ENCODE measurements around the gene IGF2BP3. TPM values are rescaled to one million over a fixed set of nuclear protein-coding genes. Genes with fewer than 3 reads are reported as not detected.

The IGF2BP3 gene
- polyA plus RNA-seq, 1 donor (not counting 4 experiments of a cell fraction or from before 2014, with no cell fraction given) = 22.3 TPM

DNA sequence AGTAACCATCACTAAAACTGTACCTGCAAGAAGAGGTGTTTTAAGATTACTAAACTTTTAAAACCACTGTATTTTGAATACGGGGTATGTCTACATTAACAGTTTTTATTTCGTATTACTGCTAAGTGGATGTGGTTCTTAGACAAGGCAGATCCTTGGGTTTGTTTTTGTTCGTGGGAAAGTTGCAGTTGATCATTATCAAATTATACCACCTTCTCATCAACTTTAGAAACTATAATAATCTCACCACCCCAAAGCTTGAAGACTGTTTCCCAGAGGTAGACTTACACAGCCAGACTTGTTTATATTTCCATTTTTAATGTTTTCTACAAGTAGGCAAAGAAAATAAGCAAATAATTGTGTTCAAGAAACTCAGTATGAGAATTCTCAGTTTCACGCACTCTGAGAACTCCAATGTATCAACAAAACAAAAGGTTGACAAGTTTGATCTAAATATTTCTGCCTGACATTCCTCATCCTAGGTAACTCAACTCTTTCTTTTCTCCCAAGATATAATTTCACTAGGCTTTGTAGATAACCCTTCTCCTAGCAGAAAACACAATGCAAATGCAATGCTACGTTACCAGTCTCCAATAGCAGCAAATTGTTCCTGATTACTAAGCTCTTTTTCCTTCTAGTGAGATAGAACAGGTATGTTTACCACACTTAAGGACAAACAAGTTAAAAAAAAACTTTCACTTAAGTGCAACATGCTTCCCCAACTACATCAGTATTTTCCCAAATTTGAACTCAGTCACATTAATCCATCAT is 36.0 kb downstream of the IGF2BP3 start:
- DNase-seq (ENCODE audit: low read depth, low spot score) (no peak), FAIRE-seq (no peak)
- Histone ChIP-seq H3K9me3 (ENCODE audit: control insufficient read depth, low read depth, low read length) (no peaks in the 10 kb centered on the region), H3K27ac (ENCODE audit: control insufficient read depth, insufficient read depth, low read length) (no peak overlapping the region), H3K9me1 (ENCODE audit: control insufficient read depth, extremely low read depth, insufficient read depth, low read length) (no peaks in the 10 kb centered on the region), H4K20me1 (ENCODE audit: control insufficient read depth, extremely low read depth, insufficient read depth, low read length) (no peaks in the 10 kb centered on the region), H3K4me3 (ENCODE audit: control insufficient read depth in 2 of 3, extremely low read depth in 1 of 3, insufficient read depth in 2 of 3, low read depth in 1 of 3, low read length in 3 of 3) (no peak overlapping the region), H3K27me3 (ENCODE audit: control insufficient read depth, extremely low read depth, insufficient read depth, low read length) (no peaks in the 10 kb centered on the region), H3K9ac (ENCODE audit: control insufficient read depth, extremely low read depth, insufficient read depth, low read length) (no peak overlapping the region), H3K79me2 (ENCODE audit: control insufficient read depth, insufficient read depth, low read length) (peaks cover 21% of the 10 kb centered on the region), H3K4me2 (ENCODE audit: control insufficient read depth, extremely low read depth, insufficient read depth, low read depth, low read length) (no peak overlapping the region), H3K4me1 (ENCODE audit: control insufficient read depth, extremely low read depth, insufficient read depth, low read length) (peaks cover 31% of the 10 kb centered on the region), H3K36me3 (ENCODE audit: control insufficient read depth in 2 of 2, extremely low read depth in 1 of 2, insufficient read depth in 2 of 2, low read length in 2 of 2) (no peaks in the 10 kb centered on the region), H2AFZ (ENCODE audit: control insufficient read depth, low read length) (no peak overlapping the region)
- dilution Hi-C loops (cut with MboI; ENCODE audit: extremely low pct_ligation_motif_present, low sequenced_read_pairs) = no loop called here
- no peak for TF ChIP-seq EZH2 (IDR thresholded peaks at IDR 0.05; ENCODE audit: low read length)

DNA sequence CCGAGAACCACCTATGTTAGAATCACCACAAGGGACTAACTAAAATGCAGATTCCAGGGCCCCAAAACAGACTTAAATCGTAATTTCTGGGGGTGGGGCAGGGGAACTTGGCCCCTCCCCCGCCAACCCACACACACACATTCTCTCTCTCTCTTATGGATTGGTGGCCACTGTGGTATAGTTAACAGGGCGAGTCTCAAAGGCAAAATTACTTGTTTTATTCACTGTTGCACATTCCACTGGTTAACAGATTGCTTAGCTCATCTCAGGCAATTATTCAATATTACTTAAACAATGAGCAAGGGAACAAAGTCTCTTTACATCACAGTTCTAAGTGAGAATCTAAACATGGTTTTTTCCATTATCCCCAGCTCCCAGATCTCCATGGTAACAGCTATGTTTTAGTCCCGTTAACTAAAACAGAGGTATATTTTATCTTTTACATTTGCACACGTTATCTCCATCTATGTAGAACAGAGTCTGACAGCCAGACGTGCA is 38.5 kb downstream of the IGF2BP3 start:
- no peak for DNase-seq (ENCODE audit: low read depth, low spot score)
- Histone ChIP-seq H3K9me3 (ENCODE audit: control insufficient read depth, low read depth, low read length) (no peaks in the 10 kb centered on the region), H3K27ac (ENCODE audit: control insufficient read depth, insufficient read depth, low read length) (peak overlapping the region; percentile 72), H3K27me3 (ENCODE audit: control insufficient read depth, extremely low read depth, insufficient read depth, low read length) (no peaks in the 10 kb centered on the region), H3K4me1 (ENCODE audit: control insufficient read depth, extremely low read depth, insufficient read depth, low read length) (peaks cover 32% of the 10 kb centered on the region), H2AFZ (ENCODE audit: control insufficient read depth, low read length) (no peak overlapping the region), H3K9ac (ENCODE audit: control insufficient read depth, extremely low read depth, insufficient read depth, low read length) (no peak overlapping the region), H3K4me2 (ENCODE audit: control insufficient read depth, extremely low read depth, insufficient read depth, low read depth, low read length) (peak overlapping the region; percentile 66), H3K9me1 (ENCODE audit: control insufficient read depth, extremely low read depth, insufficient read depth, low read length) (no peaks in the 10 kb centered on the region), H3K4me3 (ENCODE audit: control insufficient read depth in 2 of 3, extremely low read depth in 1 of 3, insufficient read depth in 2 of 3, low read depth in 1 of 3, low read length in 3 of 3) (no peak overlapping the region), H4K20me1 (ENCODE audit: control insufficient read depth, extremely low read depth, insufficient read depth, low read length) (no peaks in the 10 kb centered on the region), H3K36me3 (ENCODE audit: control insufficient read depth in 2 of 2, extremely low read depth in 1 of 2, insufficient read depth in 2 of 2, low read length in 2 of 2) (no peaks in the 10 kb centered on the region), H3K79me2 (ENCODE audit: control insufficient read depth, insufficient read depth, low read length) (peaks cover 21% of the 10 kb centered on the region)
- TF ChIP-seq EZH2 (IDR thresholded peaks at IDR 0.05; ENCODE audit: low read length) (no peak), CTCF (optimal IDR thresholded peaks at IDR 0.05 in 1 of 3, IDR thresholded peaks at IDR 0.05 in 1 of 3, conservative IDR thresholded peaks at IDR 0.05 in 1 of 3; ENCODE audit: extremely low read depth in 1 of 3, insufficient read depth in 2 of 3, low read length in 3 of 3) (no peak)
- FAIRE-seq = no peak
- dilution Hi-C loops (cut with MboI; ENCODE audit: extremely low pct_ligation_motif_present, low sequenced_read_pairs) = no loop called here

Measured in keratinocyte (primary cell).